Measurements from ENCODE around the gene SPARCL1.

SPARCL1 gene

GRCh38 chr4:87527431-87528220 is 1.6 kb downstream of the SPARCL1 start:
- no peak for TF ChIP-seq CTCF (IDR thresholded peaks at IDR 0.05)
- H3K9ac ChIP-seq, result no peak overlapping the region
- no peaks in the 10 kb centered on the region for H3K4me1 ChIP-seq
- H3K27ac ChIP-seq, result peak overlapping the region; percentile 74
- no peaks in the 10 kb centered on the region for H3K9me3 ChIP-seq (ENCODE audit: control insufficient read depth, low read length)
- no peak overlapping the region for H2AFZ ChIP-seq
- peak overlapping the region; percentile 15 for H3K4me2 ChIP-seq (ENCODE audit: low read length)
- H3K79me2 ChIP-seq, result no peaks in the 10 kb centered on the region
- peak overlapping the region; percentile 32 for H3K4me3 ChIP-seq (ENCODE audit: low read depth, low read length)
- no peaks in the 10 kb centered on the region for H3K36me3 ChIP-seq (ENCODE audit: control insufficient read depth, insufficient read depth, low read length)
- H3K27me3 ChIP-seq (ENCODE audit: control insufficient read depth, insufficient read depth, low read length), result no peaks in the 10 kb centered on the region

- H3K27ac ChIP-seq, result peak overlapping the region; percentile 74
- peak overlapping the region; percentile 32 for H3K4me3 ChIP-seq (ENCODE audit: low read depth, low read length)
- H3K9ac ChIP-seq, result no peak overlapping the region
- no peaks in the 10 kb centered on the region for H3K79me2 ChIP-seq
- no peaks in the 10 kb centered on the region for H3K9me3 ChIP-seq (ENCODE audit: control insufficient read depth, low read length)
- H3K36me3 ChIP-seq (ENCODE audit: control insufficient read depth, insufficient read depth, low read length), result no peaks in the 10 kb centered on the region
- no peak for TF ChIP-seq CTCF (IDR thresholded peaks at IDR 0.05)
- H3K4me1 ChIP-seq, result no peaks in the 10 kb centered on the region
- H3K27me3 ChIP-seq (ENCODE audit: control insufficient read depth, insufficient read depth, low read length), result no peaks in the 10 kb centered on the region
- H3K4me2 ChIP-seq (ENCODE audit: low read length), result peak overlapping the region; percentile 15
- H2AFZ ChIP-seq, result no peak overlapping the region
Observed at GRCh38 chr4:87525636-87526295, 3.4 kb downstream of the SPARCL1 start.

GRCh38 chr4:87524456-87524855 is 4.7 kb downstream of the SPARCL1 start:
- Histone ChIP-seq H3K9me3 (ENCODE audit: control insufficient read depth, low read length) (no peaks in the 10 kb centered on the region), H2AFZ (no peak overlapping the region), H3K36me3 (ENCODE audit: control insufficient read depth, insufficient read depth, low read length) (no peaks in the 10 kb centered on the region), H3K4me2 (ENCODE audit: low read length) (no peak overlapping the region), H3K79me2 (no peaks in the 10 kb centered on the region), H3K4me3 (ENCODE audit: low read depth, low read length) (no peak overlapping the region), H3K27me3 (ENCODE audit: control insufficient read depth, insufficient read depth, low read length) (no peaks in the 10 kb centered on the region), H3K4me1 (no peaks in the 10 kb centered on the region), H3K9ac (no peak overlapping the region), H3K27ac (no peak overlapping the region)
- no peak for TF ChIP-seq CTCF (IDR thresholded peaks at IDR 0.05)

GRCh38 chr4:87523307-87523706 is 5.9 kb downstream of the SPARCL1 start:
- no peak for TF ChIP-seq CTCF (IDR thresholded peaks at IDR 0.05)
- Histone ChIP-seq H3K36me3 (ENCODE audit: control insufficient read depth, insufficient read depth, low read length) (no peaks in the 10 kb centered on the region), H3K27me3 (ENCODE audit: control insufficient read depth, insufficient read depth, low read length) (no peaks in the 10 kb centered on the region), H3K9ac (no peak overlapping the region), H3K4me1 (no peaks in the 10 kb centered on the region), H2AFZ (no peak overlapping the region), H3K9me3 (ENCODE audit: control insufficient read depth, low read length) (no peaks in the 10 kb centered on the region), H3K4me3 (ENCODE audit: low read depth, low read length) (no peak overlapping the region), H3K27ac (no peak overlapping the region), H3K4me2 (ENCODE audit: low read length) (no peak overlapping the region), H3K79me2 (no peaks in the 10 kb centered on the region)
